ENCODE results near the gene PLCB3.

DNA sequence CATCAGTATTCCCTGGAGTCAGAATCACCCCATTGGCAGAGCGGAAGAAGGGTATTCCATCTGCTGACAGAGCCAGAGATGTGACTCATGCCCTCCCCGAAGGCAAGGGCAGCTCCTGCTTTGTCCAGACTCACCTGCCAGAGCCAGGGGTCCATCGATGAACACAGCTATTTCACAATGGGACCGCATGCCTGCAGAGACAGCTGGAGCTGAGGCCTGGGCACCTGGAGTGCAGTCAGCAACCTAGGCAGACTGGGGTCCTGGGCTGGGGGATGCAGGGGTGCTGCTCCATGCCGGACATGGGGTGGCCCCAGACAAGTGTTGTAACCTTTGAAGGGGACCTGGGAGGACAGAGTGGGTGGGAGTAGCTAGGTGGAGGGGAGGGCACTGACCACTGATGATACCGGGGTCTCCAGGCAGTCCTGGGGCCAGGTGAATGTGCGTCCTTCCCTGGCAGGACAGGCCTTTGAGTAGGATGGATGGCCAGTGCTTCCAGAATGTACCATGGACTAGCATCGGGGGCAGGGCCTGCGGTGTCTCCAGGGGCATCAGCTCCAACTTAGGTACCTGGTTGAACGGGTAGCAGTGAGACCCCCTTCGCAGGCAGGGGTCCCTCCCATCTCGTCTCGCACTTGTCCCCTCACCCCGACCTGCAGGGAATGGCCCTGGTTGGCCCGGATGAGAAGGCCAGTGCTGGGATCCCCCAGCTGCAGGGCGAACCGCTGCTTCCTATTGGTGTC is 27.0 kb upstream of the PLCB3 start:
- TF ChIP-seq EZH2 (IDR thresholded peaks at IDR 0.05; ENCODE audit: borderline replicate concordance): no peak
- TF ChIP-seq, protein P1, sequence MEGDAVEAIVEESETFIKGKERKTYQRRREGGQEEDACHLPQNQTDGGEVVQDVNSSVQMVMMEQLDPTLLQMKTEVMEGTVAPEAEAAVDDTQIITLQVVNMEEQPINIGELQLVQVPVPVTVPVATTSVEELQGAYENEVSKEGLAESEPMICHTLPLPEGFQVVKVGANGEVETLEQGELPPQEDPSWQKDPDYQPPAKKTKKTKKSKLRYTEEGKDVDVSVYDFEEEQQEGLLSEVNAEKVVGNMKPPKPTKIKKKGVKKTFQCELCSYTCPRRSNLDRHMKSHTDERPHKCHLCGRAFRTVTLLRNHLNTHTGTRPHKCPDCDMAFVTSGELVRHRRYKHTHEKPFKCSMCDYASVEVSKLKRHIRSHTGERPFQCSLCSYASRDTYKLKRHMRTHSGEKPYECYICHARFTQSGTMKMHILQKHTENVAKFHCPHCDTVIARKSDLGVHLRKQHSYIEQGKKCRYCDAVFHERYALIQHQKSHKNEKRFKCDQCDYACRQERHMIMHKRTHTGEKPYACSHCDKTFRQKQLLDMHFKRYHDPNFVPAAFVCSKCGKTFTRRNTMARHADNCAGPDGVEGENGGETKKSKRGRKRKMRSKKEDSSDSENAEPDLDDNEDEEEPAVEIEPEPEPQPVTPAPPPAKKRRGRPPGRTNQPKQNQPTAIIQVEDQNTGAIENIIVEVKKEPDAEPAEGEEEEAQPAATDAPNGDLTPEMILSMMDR (IDR thresholded peaks at IDR 0.05; ENCODE audit: poor library complexity): no peak

Measured in hepatocyte (in vitro differentiated cells).